ENCODE data around the gene PSMB9. TPM values are rescaled to one million over a fixed set of nuclear protein-coding genes. Genes with fewer than 3 reads are reported as not detected.

The PSMB9 gene
- total and polyA plus RNA-seq, 2 of the 4 experiments (the other 2 are of a cell fraction), result 9.0 to 12.8 TPM

- ChIA-PET CTCF (interaction anchor here (0.9 to 2.5 kb wide), 2 partner anchors 9 to 23 kb away, joined by 3 to 8 read pairs; partner anchors contain the start of genes PSMB9 and TAP1), POLR2A (ENCODE audit: unreplicated experiment) (no interaction called here)
- no peak overlapping the region for H2BK15ac ChIP-seq (ENCODE audit: low read depth, low read length)
- no peak overlapping the region for H3K27ac ChIP-seq (ENCODE audit: insufficient read depth, low read length)
- H3K4me2 ChIP-seq (ENCODE audit: low read depth, low read length), result peak overlapping the region; percentile 32; the same call in 1 of the 2 replicates
- H3K18ac ChIP-seq (ENCODE audit: low read depth, low read length), result no peak overlapping the region
- no TSS peak for BruUV-seq (replicated peaks)
- in situ Hi-C loops (cut with MboI; ENCODE audit: low sequenced_read_pairs), result no loop called here
- H2AK9ac ChIP-seq (replicated peaks; ENCODE audit: low read depth, low read length, poor library complexity), result peak overlapping the region; percentile 29
- no peak overlapping the region for H3K23ac ChIP-seq (ENCODE audit: low read depth, low read length)
- intact Hi-C loops (cut with micrococcal nuclease), result loop anchor here (1.0 to 2.0 kb wide), 2 partner anchors 9 to 128 kb away; partner anchors contain the start of gene PSMB9
- 100% methylated on average over 1 of the region's 19 CpGs; no CpG with 5 or more reads in 1 of the 2 experiments for WGBS, 2 experiments (ENCODE audit: extremely low coverage in 2 of 2, insufficient read length in 1 of 2)
- peaks cover 12% of the 10 kb centered on the region; the same call in 1 of the 2 replicates for H3K9me1 ChIP-seq (ENCODE audit: insufficient read depth, low read length)
- TF ChIP-seq MAZ (IDR thresholded peaks at IDR 0.05; ENCODE audit: borderline replicate concordance, low read depth, low read length) (no peak), ELK1 (IDR thresholded peaks at IDR 0.05; ENCODE audit: borderline replicate concordance, low read depth, low read length) (no peak), SMC3 (IDR thresholded peaks at IDR 0.05; ENCODE audit: low read depth, low read length) (no peak), FOS (IDR thresholded peaks at IDR 0.05; ENCODE audit: low read depth, low read length) (no peak), MAFK (IDR thresholded peaks at IDR 0.05; ENCODE audit: low read depth, low read length) (no peak), MXI1 (IDR thresholded peaks at IDR 0.05; ENCODE audit: borderline replicate concordance, low read depth, low read length) (no peak), CTCF (conservative IDR thresholded peaks at IDR 0.05; ENCODE audit: low read depth, low read length) (no peak), BHLHE40 (IDR thresholded peaks at IDR 0.05; ENCODE audit: low read depth, low read length) (no peak)
- H3K4me3 ChIP-seq (ENCODE audit: insufficient read depth, low read depth, low read length), result peak overlapping the region; percentile 73; the same call in 1 of the 2 replicates
- H4K20me1 ChIP-seq (ENCODE audit: insufficient read depth, low read length), result no peaks in the 10 kb centered on the region
- H3K56ac ChIP-seq (ENCODE audit: extremely low read depth, insufficient read depth, low read length), result no peak overlapping the region
- H4K91ac ChIP-seq (ENCODE audit: insufficient read depth, low read depth, low read length), result no peak overlapping the region
- no peak overlapping the region for H3K14ac ChIP-seq (replicated peaks; ENCODE audit: low read depth, low read length)
- dilution Hi-C loops (cut with HindIII; ENCODE audit: low sequenced_read_pairs, unreplicated experiment), result no loop called here
- no peak for DNase-seq
- no peak overlapping the region for H4K5ac ChIP-seq (ENCODE audit: low read depth, low read length)
- peaks cover 0 to 28% of the 10 kb centered on the region in 2 experiments; a peak in 2 of 4 replicates for H3K79me1 ChIP-seq (ENCODE audit: low read depth in 1 of 2, low read length in 2 of 2)
- no peak overlapping the region for H2BK20ac ChIP-seq (ENCODE audit: low read depth, low read length)
- no peak overlapping the region for H3K4ac ChIP-seq (ENCODE audit: low read depth, low read length)
- 0 out of 2 replicates have a peak, but pooled peaks cover 2% of the 10 kb centered on the region for H3K4me1 ChIP-seq (ENCODE audit: control insufficient read depth, insufficient read depth, low read length)
- peak overlapping the region; percentile 94 for H2AFZ ChIP-seq (replicated peaks; ENCODE audit: low read length, poor library complexity)
- H2AK5ac ChIP-seq (ENCODE audit: low read depth, low read length), result no peak overlapping the region
- H3K36me3 ChIP-seq (ENCODE audit: control insufficient read depth, insufficient read depth, low read length), result peaks cover 26% of the 10 kb centered on the region
- no peaks in the 10 kb centered on the region for H3K9me3 ChIP-seq (ENCODE audit: control insufficient read depth, insufficient read depth, low read length)
- H3K9ac ChIP-seq (ENCODE audit: low read depth, low read length), result no peak overlapping the region
- H4K8ac ChIP-seq (ENCODE audit: low read depth in 2 of 2, low read length in 2 of 2), result no peak overlapping the region
- no peak for ATAC-seq (ENCODE audit: low read depth)
- H3K27me3 ChIP-seq (ENCODE audit: control insufficient read depth, insufficient read depth, low read length), result no peaks in the 10 kb centered on the region
- H2BK5ac ChIP-seq (ENCODE audit: low read depth, low read length, poor library complexity, severe bottlenecking), result no peak overlapping the region
- no peak overlapping the region for H2BK120ac ChIP-seq (ENCODE audit: low read depth, low read length)
Measured at GRCh38 chr6:32844839-32845383, 9.1 kb upstream of the PSMB9 start.

Measured in IMR-90 (cell line).